GM19351 (cell line): ENCODE results near the gene CELSR1.

ENCODE experiments used
- ATAC-seq: cut with Tn5 transposase; IDR thresholded peaks from one replicate; pipeline ENCODE4 v1.9.1; 2021; ENCODE audit warnings: mild to moderate bottlenecking, moderate library complexity; ENCODE audit not compliant: unreplicated experiment

CELSR1 gene

GRCh38 chr22:46537225-46537945 lies at the start of gene CELSR1:
Gene CELSR1, minus strand, starts transcription at chr22:46537620. Its CDS starts 450 bp downstream, at chr22:46537170.
- no peak for ATAC-seq

- peak; percentile 60 for ATAC-seq
These were observed 49.6 kb upstream of the CELSR1 start for GRCh38 chr22:46587061-46587460.

- ATAC-seq, result no peak
These were observed 49.2 kb upstream of the CELSR1 start for GRCh38 chr22:46586531-46587011.

GRCh38 chr22:46586123-46586519 lies 48.7 kb upstream of the CELSR1 start:
- no peak for ATAC-seq

- ATAC-seq, result no peak
These were observed 48.1 kb upstream of the CELSR1 start for GRCh38 chr22:46585340-46586122.

- no peak for ATAC-seq
These were observed 46.9 kb upstream of the CELSR1 start for GRCh38 chr22:46584081-46584921.

- ATAC-seq, result no peak
These were observed 46.2 kb upstream of the CELSR1 start for GRCh38 chr22:46583571-46583970.

DNA sequence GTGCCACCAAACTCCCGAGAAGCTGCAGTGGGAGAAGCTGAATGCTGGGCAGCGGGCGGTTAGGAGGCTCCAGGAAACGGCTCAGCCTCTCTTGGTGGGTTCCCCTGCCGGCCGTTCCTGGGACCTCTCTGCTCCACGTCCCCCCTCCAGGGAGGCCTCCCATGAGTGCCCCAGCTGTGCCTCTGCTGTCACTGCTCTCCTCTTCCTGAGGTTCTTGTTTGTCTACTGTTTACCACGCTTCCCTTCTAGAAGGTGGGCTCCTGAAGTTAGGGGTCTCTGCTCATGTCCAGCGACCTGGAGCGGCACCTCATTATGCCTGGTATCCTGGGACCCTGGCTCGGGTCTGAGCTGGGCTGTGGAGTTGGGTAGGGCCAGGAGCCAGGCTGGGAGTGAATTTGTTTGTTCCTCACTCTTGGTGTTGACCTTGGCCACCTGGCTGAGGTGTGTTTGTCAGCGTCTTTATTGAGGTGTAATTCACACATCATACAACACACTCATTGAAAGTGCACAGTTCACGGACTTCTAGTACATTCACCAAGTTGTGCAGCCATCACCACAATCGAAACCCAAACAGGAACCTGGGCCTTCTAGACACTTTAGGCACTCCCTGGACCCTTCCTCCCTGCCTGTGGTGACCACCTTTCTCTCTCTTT lies 45.0 kb upstream of the CELSR1 start:
- ATAC-seq, result no peak

GRCh38 chr22:46581538-46582244 lies 44.3 kb upstream of the CELSR1 start:
- no peak for ATAC-seq

GRCh38 chr22:46580940-46581537 lies 43.6 kb upstream of the CELSR1 start:
- no peak for ATAC-seq

DNA sequence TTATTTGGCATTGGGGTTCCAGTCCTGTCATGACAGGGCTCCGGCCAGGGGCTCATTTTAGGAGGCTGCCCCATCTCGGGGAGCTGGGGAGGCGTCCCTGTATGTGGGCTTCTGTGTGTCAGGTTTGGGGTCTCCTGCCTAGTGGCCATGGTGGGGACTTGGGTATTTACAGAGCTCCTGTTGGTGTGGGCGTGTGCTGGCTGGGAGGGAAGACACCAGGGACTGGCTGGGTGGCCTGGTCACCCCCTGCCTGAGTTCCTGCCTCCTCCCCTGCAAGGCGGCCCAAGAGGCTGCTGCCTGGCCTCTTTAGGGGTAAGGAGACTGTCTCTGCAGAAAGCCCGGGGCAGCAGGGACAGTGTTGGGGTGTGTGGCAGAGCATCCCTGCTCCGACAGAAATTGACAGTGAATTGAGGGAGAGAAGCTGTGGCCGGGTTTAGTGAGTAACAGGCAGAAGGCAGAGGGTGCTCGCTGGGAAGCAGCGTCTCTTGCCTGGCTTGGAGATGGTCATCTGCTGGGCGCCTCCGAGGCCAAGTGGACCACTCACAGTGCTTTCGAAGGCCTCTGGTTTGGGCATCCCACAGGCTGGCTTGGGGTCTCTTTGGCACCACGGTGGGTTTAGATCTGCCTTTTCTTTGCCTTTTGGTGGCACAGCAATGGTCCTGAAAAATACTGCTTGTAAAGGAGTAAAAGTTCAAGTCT lies 42.5 kb upstream of the CELSR1 start:
- no peak for ATAC-seq

- ATAC-seq, result no peak
These were observed 41.6 kb upstream of the CELSR1 start for GRCh38 chr22:46578824-46579561.

DNA sequence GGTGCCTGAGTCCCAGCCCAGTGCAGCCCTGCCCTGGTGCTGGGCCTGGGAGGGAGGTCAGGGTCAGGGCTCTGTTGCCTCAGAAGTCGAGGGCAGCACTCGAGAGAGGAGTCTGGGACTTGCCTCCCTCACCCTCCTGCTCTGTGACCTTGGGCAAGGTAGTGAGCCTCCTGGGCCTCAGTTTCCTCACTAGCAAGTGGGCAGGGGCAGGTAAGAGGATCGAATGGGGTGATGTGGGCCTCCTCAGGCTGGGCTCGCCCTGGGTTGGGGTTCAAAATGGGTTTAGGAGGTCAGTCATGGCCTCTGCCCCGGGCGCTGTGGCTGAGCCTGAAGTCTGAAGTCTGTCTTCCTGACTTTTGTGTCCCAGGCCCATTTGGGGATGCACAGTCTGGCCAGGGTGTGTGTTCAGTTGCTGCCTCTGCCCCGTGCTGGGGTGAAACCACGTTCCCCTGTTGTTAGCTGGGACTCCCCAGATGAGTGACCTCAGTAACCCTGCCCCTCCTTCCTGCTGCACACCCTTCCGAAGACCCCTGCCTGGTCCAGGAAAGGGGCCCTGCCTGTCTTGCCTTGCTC lies 40.9 kb upstream of the CELSR1 start:
- no peak for ATAC-seq

GRCh38 chr22:46577368-46578249 lies 40.2 kb upstream of the CELSR1 start:
- ATAC-seq, result peak; percentile 34

GRCh38 chr22:46576556-46577367 lies 39.3 kb upstream of the CELSR1 start:
- peak; percentile 58 for ATAC-seq

DNA sequence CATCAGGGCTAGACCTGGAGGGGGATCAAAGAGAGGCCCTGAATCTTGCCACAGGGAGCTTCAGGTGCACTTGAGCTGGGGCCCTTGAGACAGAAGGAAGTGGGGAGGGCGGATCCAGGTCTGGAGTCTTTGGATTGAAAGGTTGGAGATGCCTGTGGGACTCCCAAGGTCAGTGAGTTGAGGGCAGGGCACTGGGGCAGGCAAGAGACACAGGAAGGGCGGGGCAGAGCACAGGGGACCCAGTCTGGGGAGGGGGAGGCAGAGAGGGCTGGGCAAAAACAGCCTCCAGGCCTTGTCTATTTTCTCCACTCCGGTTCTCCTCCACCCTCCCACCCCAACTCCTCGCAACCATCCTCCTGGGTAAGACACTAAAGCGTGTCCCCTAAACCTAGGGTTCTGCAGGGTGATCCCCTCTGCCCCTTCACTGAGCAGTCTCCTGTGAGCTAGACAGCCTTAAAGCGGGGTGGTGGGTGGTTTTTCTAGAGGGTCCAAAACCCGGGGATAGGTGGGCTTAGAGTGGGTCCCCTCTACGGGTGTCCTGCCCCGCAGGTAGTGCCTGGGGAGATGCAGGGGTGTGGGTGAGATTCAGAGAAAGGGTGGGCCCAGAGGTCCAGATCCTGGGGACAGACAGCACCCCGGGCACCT lies 38.6 kb upstream of the CELSR1 start:
- no peak for ATAC-seq
